Esophagus squamous epithelium (tissue), 4 donors: ENCODE results near the gene CNR2.

Experiments used
- CTCF ChIP-seq, 6 experiments: fragments of 450-650 bp in 4 of 6; fragments of 200-600 bp in 2 of 6; sonication (generic) in 2 of 6; IDR thresholded peaks; one replicate each; pipeline ENCODE4 v1.5.1; 2016 to 2019; ENCODE audit warnings: antibody characterized with exemption in 6 of 6, mild to moderate bottlenecking in 4 of 6, moderate library complexity in 4 of 6
- POLR2A ChIP-seq, 4 donors: fragments of 450-650 bp; IDR thresholded peaks; one replicate each; pipeline ENCODE4 v1.6.1; 2017; ENCODE audit warnings: antibody characterized with exemption in 4 of 4, mild to moderate bottlenecking in 4 of 4, moderate library complexity in 3 of 4

- no peak for TF ChIP-seq CTCF (IDR thresholded peaks at IDR 0.05)
- no peak for TF ChIP-seq POLR2A (IDR thresholded peaks at IDR 0.05)
Observed at GRCh38 chr1:23925279-23925678, 12.1 kb upstream of the CNR2 start.
